ENCODE measurements around the gene ENKD1.

The ENKD1 gene

DNA sequence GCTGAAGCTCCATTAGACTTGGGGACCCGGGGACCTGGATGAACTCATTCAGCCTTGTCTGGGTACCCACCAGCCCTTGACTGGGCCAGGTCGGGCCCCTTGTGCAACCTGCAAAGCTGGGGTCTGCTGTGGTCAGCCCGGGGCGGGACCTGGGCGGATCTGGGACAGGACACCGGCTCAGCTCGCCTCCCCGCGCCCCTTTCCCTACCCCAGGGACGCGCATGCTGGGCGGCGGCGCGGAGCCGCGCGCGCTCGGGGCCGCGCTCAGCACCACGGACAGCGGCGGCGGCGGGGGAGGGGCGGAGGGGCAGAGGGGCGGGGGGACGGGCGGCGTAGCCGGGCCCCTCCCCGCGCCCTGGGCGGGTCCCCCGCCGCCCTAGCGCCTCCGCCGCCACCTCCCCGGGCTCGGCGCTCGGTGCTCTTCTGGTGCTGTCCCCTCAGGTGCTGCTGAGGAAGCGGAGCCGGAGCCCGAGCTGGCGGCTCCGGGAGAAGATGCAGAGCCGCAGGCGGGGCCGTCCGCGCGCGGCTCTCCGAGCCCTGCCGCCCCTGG lies 13.9 kb downstream of the ENKD1 start:
- in situ Hi-C loops (cut with MboI; ENCODE audit: low sequenced_read_pairs), result no loop called here

DNA sequence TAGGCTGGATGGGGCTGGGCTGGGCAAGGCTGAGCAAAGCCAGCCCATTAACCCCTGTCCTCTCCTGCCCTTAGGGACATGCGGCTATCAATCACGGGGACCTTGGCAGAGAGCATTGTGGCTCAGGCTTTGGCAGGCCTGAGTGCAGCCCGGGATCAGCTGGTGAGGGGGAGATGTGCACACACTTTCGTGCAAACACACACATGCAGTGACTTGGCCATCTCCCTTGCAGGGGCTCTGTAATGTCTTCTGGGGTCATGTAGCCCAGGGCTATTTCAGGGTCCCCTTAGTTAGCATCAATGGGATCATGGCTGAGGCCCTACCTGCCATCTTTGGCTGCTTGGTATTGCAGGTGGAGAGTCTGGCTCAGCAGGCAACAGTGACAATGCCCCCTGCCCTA lies 14.7 kb downstream of the ENKD1 start:
- in situ Hi-C loops (cut with MboI; ENCODE audit: low sequenced_read_pairs), result no loop called here

DNA sequence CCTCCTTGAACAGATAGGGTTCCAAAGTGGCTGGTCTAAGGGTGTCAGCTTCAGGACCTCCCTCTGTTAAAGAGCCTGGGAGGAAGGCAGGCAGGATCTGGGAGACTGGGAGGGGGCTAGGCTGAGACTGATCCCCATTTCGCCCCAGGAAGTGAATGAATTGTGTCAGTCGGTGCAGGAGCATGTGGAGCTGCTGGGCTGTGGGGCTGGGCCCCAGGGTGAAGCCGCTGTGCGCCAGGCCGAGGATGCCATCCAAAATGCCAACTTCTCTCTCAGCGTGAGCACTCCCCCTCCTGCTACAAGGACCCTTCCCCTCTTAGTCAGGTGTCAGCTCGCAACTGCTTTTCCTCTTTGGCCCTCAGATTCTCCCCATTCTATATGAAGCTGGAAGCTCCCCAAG lies 15.5 kb downstream of the ENKD1 start:
- in situ Hi-C loops (cut with MboI; ENCODE audit: low sequenced_read_pairs), result no loop called here

DNA sequence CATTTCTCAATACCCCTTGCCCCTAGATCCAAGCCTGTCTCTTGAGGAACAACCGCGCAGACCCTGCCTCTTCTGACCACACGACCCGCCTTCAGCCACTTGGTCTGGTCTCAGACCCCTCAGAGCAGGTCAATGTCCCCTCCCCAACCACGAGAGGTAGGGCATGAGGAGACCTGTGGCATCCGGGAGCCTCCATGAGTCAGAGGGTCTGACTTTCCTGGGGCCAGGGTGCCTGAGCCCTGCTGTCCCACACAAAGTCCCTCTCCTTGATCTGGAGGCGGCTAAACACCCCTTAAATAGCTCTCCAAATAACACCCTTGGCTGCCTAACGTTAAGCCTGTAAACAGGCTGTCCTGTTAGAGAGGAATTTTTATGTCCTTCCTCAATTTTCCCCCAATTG lies 16.5 kb downstream of the ENKD1 start:
- in situ Hi-C loops (cut with MboI; ENCODE audit: low sequenced_read_pairs), result no loop called here

DNA sequence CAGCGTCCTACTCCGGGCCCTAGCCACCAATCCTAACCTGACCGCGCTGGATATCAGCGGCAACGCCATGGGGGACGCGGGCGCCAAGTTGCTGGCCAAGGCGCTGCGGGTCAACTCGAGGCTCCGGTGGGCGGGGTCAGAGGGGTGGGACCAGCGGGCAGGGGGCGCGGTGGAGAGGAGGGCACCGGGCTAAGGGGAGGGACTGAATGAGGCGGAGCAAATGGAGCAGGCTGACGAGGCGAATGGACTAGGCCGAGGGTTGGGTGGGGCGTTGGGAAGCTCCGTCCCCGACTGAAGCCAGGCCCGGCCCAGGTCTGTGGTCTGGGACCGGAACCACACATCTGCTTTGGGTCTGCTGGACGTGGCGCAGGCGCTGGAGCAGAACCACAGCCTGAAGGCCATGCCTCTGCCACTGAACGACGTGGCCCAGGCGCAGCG lies 17.0 kb downstream of the ENKD1 start:
- in situ Hi-C loops (cut with MboI; ENCODE audit: low sequenced_read_pairs), result no loop called here

DNA sequence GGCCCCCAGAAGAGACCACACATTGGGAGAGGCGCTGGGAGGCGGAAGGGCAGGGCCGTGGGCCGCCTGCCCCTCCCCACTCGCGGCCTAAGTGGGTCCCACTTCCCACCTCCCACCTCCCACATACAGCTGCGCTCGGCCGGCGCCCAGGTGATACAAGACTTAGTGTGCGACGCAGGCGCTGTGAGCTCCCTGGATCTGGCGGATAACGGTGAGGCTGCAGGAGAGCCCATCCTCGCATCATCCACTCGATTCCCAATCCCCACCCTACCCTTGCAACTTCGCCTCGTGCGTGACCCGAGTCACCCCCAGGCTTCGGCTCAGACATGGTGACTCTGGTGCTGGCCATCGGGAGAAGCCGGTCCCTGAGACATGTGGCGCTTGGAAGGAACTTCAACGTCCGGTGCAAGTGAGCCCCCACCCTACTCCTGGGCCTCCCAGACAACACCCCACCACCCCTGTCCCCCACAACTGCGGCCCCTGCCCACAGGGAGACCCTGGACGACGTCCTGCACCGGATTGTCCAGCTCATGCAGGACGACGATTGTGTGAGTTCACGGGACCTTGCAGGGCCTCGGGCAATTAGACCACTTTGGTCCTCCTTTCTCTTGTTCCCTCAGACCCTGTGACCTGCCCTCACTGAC lies 17.7 kb downstream of the ENKD1 start:
- in situ Hi-C loops (cut with MboI; ENCODE audit: low sequenced_read_pairs), result no loop called here

DNA sequence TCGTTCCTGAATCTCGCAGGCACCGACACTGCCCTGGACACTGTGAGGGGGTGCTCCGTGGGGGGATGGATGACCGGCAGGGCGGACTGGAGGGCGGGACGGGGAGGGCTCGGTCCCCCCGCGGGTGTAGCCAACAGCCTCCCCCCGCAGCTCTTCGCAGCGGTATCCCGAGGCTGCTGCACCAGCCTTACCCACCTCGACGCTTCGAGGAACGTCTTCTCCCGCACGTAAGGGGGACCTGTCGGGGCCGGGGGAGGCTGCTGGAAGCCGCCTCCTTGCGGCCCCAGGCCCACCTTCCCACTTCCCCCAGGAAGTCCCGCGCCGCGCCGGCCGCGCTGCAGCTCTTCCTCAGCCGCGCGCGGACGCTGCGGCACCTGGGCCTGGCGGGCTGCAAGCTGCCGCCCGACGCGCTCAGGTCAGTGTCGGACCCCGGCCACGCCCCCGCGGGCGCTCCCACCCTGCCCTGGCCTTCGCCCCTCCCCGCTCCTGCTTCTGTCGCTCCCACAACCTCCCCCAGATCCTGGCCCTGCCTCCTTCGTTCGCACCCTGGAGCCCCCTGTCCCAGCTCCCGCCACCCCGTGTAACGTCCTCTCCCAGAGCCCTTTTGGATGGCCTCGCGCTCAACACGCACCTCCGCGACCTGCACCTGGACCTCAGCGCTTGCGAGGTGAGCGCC lies 18.3 kb downstream of the ENKD1 start:
- in situ Hi-C loops (cut with MboI; ENCODE audit: low sequenced_read_pairs), result no loop called here

DNA sequence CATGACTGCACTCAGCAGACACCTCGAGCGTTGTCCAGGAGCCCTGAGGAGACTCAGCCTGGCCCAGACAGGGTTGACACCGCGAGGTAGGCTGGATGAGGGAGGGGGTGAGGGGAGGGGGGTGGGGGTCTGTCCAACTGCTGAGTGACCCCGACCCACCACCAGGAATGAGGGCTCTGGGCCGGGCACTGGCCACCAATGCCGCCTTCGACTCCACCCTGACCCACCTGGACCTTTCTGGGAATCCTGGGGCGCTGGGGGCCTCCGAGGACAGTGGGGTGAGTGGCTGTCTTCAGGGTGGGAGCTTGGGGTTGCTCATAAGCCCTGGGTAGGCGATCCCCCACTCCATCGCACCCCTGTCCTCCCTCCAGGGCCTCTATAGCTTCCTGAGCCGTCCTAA lies 18.9 kb downstream of the ENKD1 start:
- in situ Hi-C loops (cut with MboI; ENCODE audit: low sequenced_read_pairs), result no loop called here

DNA sequence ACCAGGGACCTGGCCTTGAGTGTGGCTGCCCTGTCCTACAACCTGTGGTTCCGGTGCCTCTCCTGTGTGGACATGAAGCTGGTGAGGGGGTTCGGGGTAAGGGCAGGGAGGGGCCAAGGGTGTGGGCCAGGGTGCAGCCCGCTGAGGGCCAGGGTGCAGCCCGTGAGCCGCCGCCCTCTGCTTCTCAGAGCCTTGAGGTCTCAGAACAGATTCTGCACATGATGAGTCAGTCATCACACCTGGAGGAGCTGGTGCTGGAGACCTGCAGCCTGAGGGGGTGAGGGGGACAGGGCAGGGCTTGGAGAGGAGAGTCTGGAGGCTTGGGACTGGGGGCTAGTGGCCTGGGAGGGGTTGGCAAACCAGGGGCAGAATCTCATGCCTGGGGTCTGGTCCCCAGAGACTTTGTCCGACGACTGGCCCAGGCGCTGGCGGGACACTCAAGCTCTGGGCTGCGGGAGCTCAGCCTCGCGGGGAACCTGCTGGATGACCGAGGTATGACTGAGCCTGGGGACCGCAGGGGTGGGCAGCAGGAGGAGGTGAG lies 19.4 kb downstream of the ENKD1 start:
- in situ Hi-C loops (cut with MboI; ENCODE audit: low sequenced_read_pairs), result no loop called here

DNA sequence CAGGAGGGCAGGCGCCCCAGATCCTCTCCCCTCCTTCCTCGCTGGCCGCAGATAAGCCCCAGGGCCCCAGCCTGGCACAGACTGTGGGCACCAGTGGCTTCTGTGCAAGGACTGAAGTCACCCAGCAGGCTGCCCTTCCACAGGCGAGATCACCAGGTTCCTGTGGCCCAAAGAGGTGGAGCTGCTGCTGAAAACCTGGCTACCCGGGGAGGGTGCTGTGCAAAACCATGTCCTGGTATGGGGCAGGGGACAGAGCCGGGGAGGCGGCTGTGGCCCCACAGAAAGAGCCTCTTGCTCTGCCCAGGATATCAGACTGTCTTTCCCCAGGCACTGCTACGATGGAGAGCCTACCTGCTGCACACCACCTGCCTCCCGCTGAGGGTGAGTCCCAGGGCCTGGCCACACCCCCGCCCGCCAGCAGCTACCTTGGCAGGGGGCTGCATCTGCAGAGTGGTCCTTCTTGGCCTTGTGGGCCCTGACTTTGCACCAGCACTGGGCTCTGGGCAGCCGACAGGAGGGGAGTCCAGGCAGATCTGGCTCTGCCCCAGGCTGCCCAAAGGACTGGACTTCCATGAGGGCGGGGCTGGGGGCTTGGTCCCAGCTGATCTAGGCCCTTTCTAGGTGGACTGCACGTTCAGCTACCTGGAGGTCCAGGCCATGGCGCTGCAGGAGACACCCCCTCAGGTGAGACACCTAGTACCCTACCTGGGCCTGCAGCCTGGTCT lies 21.0 kb downstream of the ENKD1 start:
- in situ Hi-C loops (cut with MboI; ENCODE audit: low sequenced_read_pairs), result no loop called here

DNA sequence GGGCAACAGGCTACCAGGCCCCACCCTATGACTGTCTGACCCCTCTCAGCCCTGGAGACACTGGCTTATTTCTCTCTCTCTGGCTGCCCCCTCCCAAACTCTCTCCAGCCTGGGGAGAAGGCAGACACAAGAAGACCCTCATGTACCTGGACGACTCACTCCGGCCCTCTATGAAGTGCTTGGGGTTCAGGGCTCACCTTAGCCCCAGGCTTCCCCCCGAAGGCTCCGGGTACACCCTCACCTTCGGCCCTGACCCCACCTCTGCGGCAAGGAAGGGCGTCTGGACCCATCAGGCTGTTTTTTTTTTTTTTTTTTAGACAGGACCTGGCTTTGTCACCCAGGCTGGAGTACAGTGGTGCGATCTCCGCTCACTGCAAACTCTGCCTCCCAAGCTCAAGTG lies 22.5 kb downstream of the ENKD1 start:
- in situ Hi-C loops (cut with MboI; ENCODE audit: low sequenced_read_pairs), result no loop called here

DNA sequence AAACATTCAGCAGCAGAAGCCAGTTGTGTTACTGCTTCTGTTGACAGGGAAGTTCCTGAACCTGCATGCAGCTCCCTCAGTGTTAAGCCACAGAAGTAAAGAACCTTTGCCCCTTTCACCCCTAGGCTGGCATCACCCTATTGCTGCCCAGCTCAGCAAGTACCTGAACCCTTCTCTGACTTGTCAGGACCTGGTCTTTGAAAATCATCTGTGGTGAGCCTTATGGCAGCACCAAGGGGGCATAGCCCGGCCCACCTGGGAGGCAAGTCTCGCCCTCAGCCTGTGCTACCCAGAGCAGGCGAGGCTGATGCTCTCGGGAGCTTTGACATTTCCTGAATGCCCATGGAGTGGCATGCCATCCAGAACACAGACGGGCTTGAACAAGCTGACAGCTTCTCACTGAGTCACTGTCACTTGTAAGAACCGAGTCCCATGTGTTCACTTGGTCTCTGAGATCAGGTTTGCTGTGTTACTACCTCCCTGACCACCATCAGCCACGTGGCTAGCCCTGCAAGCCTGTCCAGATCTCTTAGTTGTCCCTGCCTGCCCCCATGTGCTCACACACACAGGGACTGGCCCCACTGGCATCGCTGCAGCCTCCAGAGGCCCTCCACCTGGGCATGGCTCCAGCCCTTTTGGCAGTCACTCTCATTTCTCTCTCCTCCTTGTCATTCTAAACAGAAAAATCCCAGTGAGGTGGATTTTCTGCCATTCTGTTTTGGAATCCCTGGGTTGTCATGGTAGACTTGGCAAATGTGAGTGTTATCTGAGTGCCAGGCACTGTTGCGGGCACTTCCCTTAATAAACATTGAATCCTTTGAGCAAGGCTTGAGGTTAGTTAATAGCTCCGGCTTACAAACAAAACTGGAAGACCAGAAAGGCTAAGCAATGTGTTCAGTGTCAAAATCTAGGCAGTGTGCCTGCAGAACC lies 24.5 kb downstream of the ENKD1 start:
- in situ Hi-C loops (cut with MboI; ENCODE audit: low sequenced_read_pairs), result no loop called here

DNA sequence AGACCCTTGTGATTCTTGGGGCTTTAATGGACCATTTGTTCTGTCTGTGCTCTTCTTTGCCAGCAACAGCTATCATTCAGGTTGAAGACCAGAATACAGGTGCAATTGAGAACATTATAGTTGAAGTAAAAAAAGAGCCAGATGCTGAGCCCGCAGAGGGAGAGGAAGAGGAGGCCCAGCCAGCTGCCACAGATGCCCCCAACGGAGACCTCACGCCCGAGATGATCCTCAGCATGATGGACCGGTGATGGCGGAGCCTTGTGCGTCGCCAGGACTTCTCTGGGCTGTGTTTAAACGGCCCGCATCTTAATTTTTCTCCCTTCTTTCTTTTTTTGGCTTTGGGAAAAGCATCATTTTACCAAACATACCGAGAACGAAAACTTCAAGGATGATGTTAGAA lies 28.9 kb downstream of the ENKD1 start:
- in situ Hi-C loops (cut with MboI; ENCODE audit: low sequenced_read_pairs), result no loop called here

DNA sequence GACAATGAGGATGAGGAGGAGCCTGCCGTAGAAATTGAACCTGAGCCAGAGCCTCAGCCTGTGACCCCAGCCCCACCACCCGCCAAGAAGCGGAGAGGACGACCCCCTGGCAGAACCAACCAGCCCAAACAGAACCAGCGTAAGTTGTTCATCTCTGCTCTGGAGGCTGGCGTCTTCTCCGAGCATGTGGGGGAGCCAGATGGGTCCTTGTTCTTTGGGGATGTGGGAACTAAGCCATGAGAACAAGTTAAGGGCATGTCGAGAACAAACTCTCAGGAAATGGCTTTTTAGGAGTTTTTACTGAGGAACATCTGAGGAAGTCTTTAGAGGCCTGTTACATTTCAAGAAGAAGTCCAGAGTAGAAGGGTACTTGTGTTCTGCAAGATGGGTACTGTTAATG lies 29.8 kb downstream of the ENKD1 start:
- in situ Hi-C loops (cut with MboI; ENCODE audit: low sequenced_read_pairs), result no loop called here

DNA sequence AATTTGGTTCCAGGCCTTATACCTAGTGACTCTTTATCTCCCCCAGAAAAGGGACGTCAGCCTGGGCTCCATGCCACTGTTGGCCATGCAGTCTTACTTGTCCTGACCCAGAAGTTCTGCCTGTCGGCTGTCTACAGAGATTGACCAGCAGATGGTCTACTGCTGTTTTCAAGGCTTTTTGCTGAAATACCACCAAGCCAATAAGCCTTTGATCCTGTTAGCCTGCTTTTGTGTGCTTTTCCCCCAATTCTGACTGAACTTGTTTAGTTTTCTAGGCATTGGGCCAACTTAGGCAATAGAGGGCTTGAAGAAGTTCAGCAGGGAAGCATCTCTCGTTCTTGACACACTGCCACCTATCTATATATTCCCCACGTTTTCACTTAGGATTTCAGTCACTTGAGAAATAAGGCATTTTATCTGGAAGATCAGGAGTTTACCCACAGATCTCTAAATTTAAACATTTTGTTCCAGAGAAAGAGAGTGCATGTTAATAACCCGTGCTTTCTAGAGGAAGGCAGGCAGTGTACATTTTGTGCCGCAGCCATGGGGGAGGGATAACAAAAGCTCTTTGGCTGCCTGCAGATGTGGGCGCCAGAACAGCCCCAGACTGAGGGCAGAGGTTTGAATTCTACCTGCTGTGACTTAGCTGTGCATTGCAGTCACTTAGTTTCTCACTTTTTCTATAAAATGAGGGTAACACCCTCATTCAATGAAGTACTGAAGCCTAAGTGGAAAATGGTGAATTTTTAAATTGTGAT lies 34.0 kb downstream of the ENKD1 start:
- in situ Hi-C loops (cut with MboI; ENCODE audit: low sequenced_read_pairs), result no loop called here

DNA sequence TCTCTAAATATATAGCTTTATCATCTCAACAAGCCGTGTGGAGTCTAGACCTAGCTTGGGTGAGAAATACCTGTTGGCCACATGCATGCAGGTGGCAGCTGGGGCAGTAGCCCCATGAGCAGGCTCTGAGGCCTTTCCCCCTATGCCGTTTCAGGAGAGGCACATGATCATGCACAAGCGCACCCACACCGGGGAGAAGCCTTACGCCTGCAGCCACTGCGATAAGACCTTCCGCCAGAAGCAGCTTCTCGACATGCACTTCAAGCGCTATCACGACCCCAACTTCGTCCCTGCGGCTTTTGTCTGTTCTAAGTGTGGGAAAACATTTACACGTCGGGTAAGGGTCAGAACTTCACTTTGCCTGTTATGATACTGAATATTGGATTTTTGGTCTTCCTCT lies 38.3 kb downstream of the ENKD1 start:
- in situ Hi-C loops (cut with MboI; ENCODE audit: low sequenced_read_pairs), result no loop called here

DNA sequence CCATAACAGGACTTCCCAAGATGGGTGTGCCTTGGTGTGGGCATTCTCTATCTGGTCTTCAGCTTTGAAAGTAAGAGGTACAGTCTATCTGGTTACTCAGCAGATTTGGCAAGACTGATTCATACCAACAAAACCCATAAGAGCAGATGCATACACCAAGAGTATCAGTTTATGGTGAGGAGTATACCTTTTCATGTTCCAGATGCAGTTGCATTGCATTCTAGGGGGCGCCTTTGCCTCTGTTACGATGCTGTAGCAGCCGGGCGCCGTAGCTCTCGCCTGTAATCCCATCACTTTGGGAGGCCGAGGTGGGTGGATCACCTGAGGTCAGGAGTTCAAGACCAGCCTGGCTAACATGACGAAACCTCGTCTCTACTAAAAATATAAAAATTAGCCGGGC lies 52.7 kb downstream of the ENKD1 start:
- in situ Hi-C loops (cut with MboI; ENCODE audit: low sequenced_read_pairs), result no loop called here

Measured in HL-60/S4 treated with retinoic acid at 250 ng/mL for 4 days and 3 days (cell line).